HEK293 (cell line): ENCODE measurements around the gene PCBD1.

Source experiments
- CTCF ChIA-PET: fragments of 350-600 bp; formaldehyde crosslinking; extraction: SDS; loops from one replicate; lab custom pipeline; 2021; ENCODE audit warnings: antibody characterized with exemption; lab: Yijun Ruan, JAX
- POLR2A ChIA-PET: fragments of 300-600 bp; formaldehyde crosslinking; extraction: SDS; loops from one replicate; lab custom pipeline; 2020; ENCODE audit warnings: antibody characterized with exemption, inconsistent platforms; lab: Yijun Ruan, JAX
- H3K27ac ChIP-seq: fragments of 200-500 bp; sonication (Bioruptor generic); 2 replicates; pipeline ENCODE4 v1.5.1; 2014; ENCODE audit warnings: low read depth, low read length, control low read depth, inconsistent platforms; ENCODE audit errors: extremely low read depth
- H3K36me3 ChIP-seq, 2 experiments: fragments of 200-500 bp in 1 of 2; sonication (Bioruptor generic) in 1 of 2; 1 replicate in 1 of 2; 2 replicates in 1 of 2; pipeline ENCODE4 v1.5.1; 2014 to 2017; ENCODE audit warnings: inconsistent platforms in 2 of 2, low read length in 2 of 2; ENCODE audit not compliant: control insufficient read depth in 2 of 2, insufficient read depth in 1 of 2
- H3K4me1 ChIP-seq: fragments of 200-500 bp; sonication (Bioruptor generic); 2 replicates; pipeline ENCODE4 v1.5.1; 2014; ENCODE audit warnings: mild to moderate bottlenecking, low read length, inconsistent platforms; ENCODE audit not compliant: control insufficient read depth, insufficient read depth
- H3K4me3 ChIP-seq: 2 replicates; pipeline ENCODE4 v1.5.1; 2011; ENCODE audit warnings: low read depth, mild to moderate bottlenecking, control low read depth, low read length, moderate library complexity
- H3K9me3 ChIP-seq: fragments of 200-500 bp; sonication (Bioruptor generic); 2 replicates; pipeline ENCODE4 v1.5.1; 2014; ENCODE audit warnings: low read depth, low read length, inconsistent platforms; ENCODE audit not compliant: control insufficient read depth, insufficient read depth
- AEBP2 ChIP-seq: fragments of 450-650 bp; formaldehyde crosslinking; IDR thresholded peaks from 2 replicates; pipeline ENCODE4 v1.5.1; 2016; ENCODE audit warnings: missing biosample characterization, missing genetic modification characterization, borderline replicate concordance
- GLIS2 ChIP-seq: fragments of 450-650 bp; formaldehyde crosslinking; IDR thresholded peaks from 2 replicates; pipeline ENCODE4 v1.5.1; 2016; ENCODE audit warnings: missing biosample characterization, missing genetic modification characterization
- IKZF3 ChIP-seq: fragments of 450-650 bp; IDR thresholded peaks from 2 replicates; pipeline ENCODE4 v1.5.0; 2018; ENCODE audit warnings: missing biosample characterization, mild to moderate bottlenecking, missing genetic modification characterization, moderate library complexity
- INSM2 ChIP-seq: fragments of 450-650 bp; formaldehyde crosslinking; IDR thresholded peaks from 2 replicates; pipeline ENCODE4 v1.5.1; 2016; ENCODE audit warnings: missing biosample characterization, missing genetic modification characterization
- KLF1 ChIP-seq: fragments of 450-650 bp; formaldehyde crosslinking; IDR thresholded peaks from 2 replicates; pipeline ENCODE4 v1.5.1; 2016; ENCODE audit warnings: missing biosample characterization, missing genetic modification characterization
- KLF8 ChIP-seq: fragments of 450-650 bp; formaldehyde crosslinking; IDR thresholded peaks from 2 replicates; pipeline ENCODE4 v1.5.1; 2016; ENCODE audit warnings: missing biosample characterization, missing genetic modification characterization
- SCRT1 ChIP-seq: fragments of 450-650 bp; formaldehyde crosslinking; IDR thresholded peaks from 2 replicates; pipeline ENCODE4 v1.5.1; 2016; ENCODE audit warnings: missing biosample characterization, missing genetic modification characterization, borderline replicate concordance
- SP2 ChIP-seq: fragments of 450-650 bp; formaldehyde crosslinking; IDR thresholded peaks from 2 replicates; pipeline ENCODE4 v1.5.1; 2016; ENCODE audit warnings: missing biosample characterization, missing genetic modification characterization
- SP7 ChIP-seq: fragments of 450-650 bp; formaldehyde crosslinking; IDR thresholded peaks from 2 replicates; pipeline ENCODE4 v1.5.1; 2016; ENCODE audit warnings: missing biosample characterization, missing genetic modification characterization
- TCF7L2 ChIP-seq: IDR thresholded peaks from 2 replicates; pipeline ENCODE4 v1.6.1; 2011; ENCODE audit warnings: low read depth, mild to moderate bottlenecking, inconsistent platforms, low read length, moderate library complexity, borderline replicate concordance
- ZFHX2 ChIP-seq: fragments of 450-650 bp; formaldehyde crosslinking; conservative IDR thresholded peaks from 2 replicates; pipeline ENCODE4 v1.5.1; 2016; ENCODE audit warnings: missing biosample characterization, missing genetic modification characterization
- ZNF221 ChIP-seq: fragments of 450-650 bp; formaldehyde crosslinking; IDR thresholded peaks from 2 replicates; pipeline ENCODE4 v1.5.1; 2017; ENCODE audit warnings: missing biosample characterization, missing genetic modification characterization, borderline replicate concordance
- ZNF302 ChIP-seq: fragments of 450-650 bp; formaldehyde crosslinking; IDR thresholded peaks from 2 replicates; pipeline ENCODE4 v1.5.1; 2016; ENCODE audit warnings: missing biosample characterization, missing genetic modification characterization, low read depth
- ZNF324 ChIP-seq: fragments of 450-650 bp; formaldehyde crosslinking; IDR thresholded peaks from 2 replicates; pipeline ENCODE4 v1.5.1; 2016; ENCODE audit warnings: missing biosample characterization, missing genetic modification characterization
- ZNF362 ChIP-seq: fragments of 450-650 bp; formaldehyde crosslinking; IDR thresholded peaks from 2 replicates; pipeline ENCODE4 v1.5.1; 2016; ENCODE audit warnings: missing biosample characterization, missing genetic modification characterization
- ZNF37A ChIP-seq: fragments of 450-650 bp; IDR thresholded peaks from 2 replicates; pipeline ENCODE4 v1.5.1; 2018; ENCODE audit warnings: missing biosample characterization, missing genetic modification characterization
- ZNF394 ChIP-seq: fragments of 450-650 bp; formaldehyde crosslinking; IDR thresholded peaks from 2 replicates; pipeline ENCODE4 v1.5.1; 2016; ENCODE audit warnings: missing biosample characterization, missing genetic modification characterization, mild to moderate bottlenecking, moderate library complexity, borderline replicate concordance
- ZNF529 ChIP-seq: fragments of 450-650 bp; formaldehyde crosslinking; IDR thresholded peaks from 2 replicates; pipeline ENCODE4 v1.5.1; 2017; ENCODE audit warnings: missing genetic modification characterization, missing biosample characterization; ENCODE audit not compliant: insufficient replicate concordance
- ZNF544 ChIP-seq: fragments of 450-650 bp; formaldehyde crosslinking; IDR thresholded peaks from 2 replicates; pipeline ENCODE4 v1.5.0; 2017; ENCODE audit warnings: missing biosample characterization, missing genetic modification characterization
- ZNF623 ChIP-seq: fragments of 450-650 bp; formaldehyde crosslinking; IDR thresholded peaks from 2 replicates; pipeline ENCODE4 v1.5.1; 2016; ENCODE audit warnings: missing biosample characterization, missing genetic modification characterization
- ZNF792 ChIP-seq: fragments of 450-650 bp; formaldehyde crosslinking; IDR thresholded peaks from 2 replicates; pipeline ENCODE4 v1.5.1; 2016; ENCODE audit warnings: missing biosample characterization, missing genetic modification characterization
- ZNF843 ChIP-seq: fragments of 450-650 bp; formaldehyde crosslinking; IDR thresholded peaks from 2 replicates; pipeline ENCODE4 v1.5.1; 2016; ENCODE audit warnings: missing biosample characterization, missing genetic modification characterization
- TF ChIP-seq, protein P1 (sequence below): fragments of 450-650 bp; formaldehyde crosslinking; IDR thresholded peaks from 2 replicates; pipeline ENCODE4 v1.5.0; 2017; ENCODE audit warnings: missing biosample characterization, missing genetic modification characterization, borderline replicate concordance
- TF ChIP-seq, protein P2 (sequence below): fragments of 450-650 bp; formaldehyde crosslinking; IDR thresholded peaks from 2 replicates; pipeline ENCODE4 v1.5.1; 2016; ENCODE audit warnings: missing biosample characterization, missing genetic modification characterization, low read depth
- TF ChIP-seq, protein P3 (sequence below): fragments of 450-650 bp; formaldehyde crosslinking; optimal IDR thresholded peaks from 2 replicates; pipeline ENCODE3; 2016; ENCODE audit warnings: missing biosample characterization, mild to moderate bottlenecking, missing genetic modification characterization

PCBD1 gene

GRCh38 chr10:70927189-70927943 lies 39.0 kb upstream of the PCBD1 start:
- CTCF ChIA-PET = interaction anchor here (0.7 to 5.5 kb wide), 9 partner anchors 10 to 357 kb away, joined by 3 to 48 read pairs (median 12); no protein-coding TSS in a partner anchor
- H3K9me3 ChIP-seq = no peaks in the 10 kb centered on the region
- POLR2A ChIA-PET = no interaction called here
- peaks cover 12% of the 10 kb centered on the region for H3K4me1 ChIP-seq
- no peak overlapping the region for H3K27ac ChIP-seq
- no peak overlapping the region for H3K4me3 ChIP-seq
- H3K36me3 ChIP-seq = no peaks in the 10 kb centered on the region
- TF ChIP-seq KLF8 (tag by site-specific recombination) (no peak), KLF1 (tag by site-specific recombination) (0 out of 2 replicates have a peak, but pooled peaks have one; percentile 21), ZNF324 (tag by site-specific recombination) (no peak), IKZF3 (tag by site-specific recombination) (peak; percentile 48; the same call in 1 of the 2 replicates), ZNF529 (tag by site-specific recombination) (no peak), ZNF221 (no peak), ZFHX2 (tag by site-specific recombination) (peak; percentile 81), SP2 (tag by site-specific recombination) (no peak), ZNF623 (tag by site-specific recombination) (no peak), SCRT1 (tag by site-specific recombination) (no peak), ZNF544 (tag by site-specific recombination) (no peak), SP7 (tag by site-specific recombination) (peak; percentile 58; the same call in 1 of the 2 replicates), ZNF37A (tag by site-specific recombination) (no peak), ZNF394 (tag by site-specific recombination) (peak; percentile 44; the same call in 1 of the 2 replicates), INSM2 (tag by site-specific recombination) (no peak), TCF7L2 (peak; percentile 39; the same call in 1 of the 2 replicates), AEBP2 (no peak), ZNF792 (tag by site-specific recombination) (no peak), ZNF302 (no peak), GLIS2 (tag by site-specific recombination) (peak; percentile 32; the same call in 1 of the 2 replicates), ZNF843 (peak; percentile 62; the same call in 1 of the 2 replicates), ZNF362 (tag by site-specific recombination) (no peak)
- TF ChIP-seq, protein P1, sequence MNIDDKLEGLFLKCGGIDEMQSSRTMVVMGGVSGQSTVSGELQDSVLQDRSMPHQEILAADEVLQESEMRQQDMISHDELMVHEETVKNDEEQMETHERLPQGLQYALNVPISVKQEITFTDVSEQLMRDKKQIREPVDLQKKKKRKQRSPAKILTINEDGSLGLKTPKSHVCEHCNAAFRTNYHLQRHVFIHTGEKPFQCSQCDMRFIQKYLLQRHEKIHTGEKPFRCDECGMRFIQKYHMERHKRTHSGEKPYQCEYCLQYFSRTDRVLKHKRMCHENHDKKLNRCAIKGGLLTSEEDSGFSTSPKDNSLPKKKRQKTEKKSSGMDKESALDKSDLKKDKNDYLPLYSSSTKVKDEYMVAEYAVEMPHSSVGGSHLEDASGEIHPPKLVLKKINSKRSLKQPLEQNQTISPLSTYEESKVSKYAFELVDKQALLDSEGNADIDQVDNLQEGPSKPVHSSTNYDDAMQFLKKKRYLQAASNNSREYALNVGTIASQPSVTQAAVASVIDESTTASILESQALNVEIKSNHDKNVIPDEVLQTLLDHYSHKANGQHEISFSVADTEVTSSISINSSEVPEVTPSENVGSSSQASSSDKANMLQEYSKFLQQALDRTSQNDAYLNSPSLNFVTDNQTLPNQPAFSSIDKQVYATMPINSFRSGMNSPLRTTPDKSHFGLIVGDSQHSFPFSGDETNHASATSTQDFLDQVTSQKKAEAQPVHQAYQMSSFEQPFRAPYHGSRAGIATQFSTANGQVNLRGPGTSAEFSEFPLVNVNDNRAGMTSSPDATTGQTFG (tag by site-specific recombination) = no peak
- TF ChIP-seq, protein P2, sequence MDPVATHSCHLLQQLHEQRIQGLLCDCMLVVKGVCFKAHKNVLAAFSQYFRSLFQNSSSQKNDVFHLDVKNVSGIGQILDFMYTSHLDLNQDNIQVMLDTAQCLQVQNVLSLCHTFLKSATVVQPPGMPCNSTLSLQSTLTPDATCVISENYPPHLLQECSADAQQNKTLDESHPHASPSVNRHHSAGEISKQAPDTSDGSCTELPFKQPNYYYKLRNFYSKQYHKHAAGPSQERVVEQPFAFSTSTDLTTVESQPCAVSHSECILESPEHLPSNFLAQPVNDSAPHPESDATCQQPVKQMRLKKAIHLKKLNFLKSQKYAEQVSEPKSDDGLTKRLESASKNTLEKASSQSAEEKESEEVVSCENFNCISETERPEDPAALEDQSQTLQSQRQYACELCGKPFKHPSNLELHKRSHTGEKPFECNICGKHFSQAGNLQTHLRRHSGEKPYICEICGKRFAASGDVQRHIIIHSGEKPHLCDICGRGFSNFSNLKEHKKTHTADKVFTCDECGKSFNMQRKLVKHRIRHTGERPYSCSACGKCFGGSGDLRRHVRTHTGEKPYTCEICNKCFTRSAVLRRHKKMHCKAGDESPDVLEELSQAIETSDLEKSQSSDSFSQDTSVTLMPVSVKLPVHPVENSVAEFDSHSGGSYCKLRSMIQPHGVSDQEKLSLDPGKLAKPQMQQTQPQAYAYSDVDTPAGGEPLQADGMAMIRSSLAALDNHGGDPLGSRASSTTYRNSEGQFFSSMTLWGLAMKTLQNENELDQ (tag by site-specific recombination) = no peak
- TF ChIP-seq, protein P3, sequence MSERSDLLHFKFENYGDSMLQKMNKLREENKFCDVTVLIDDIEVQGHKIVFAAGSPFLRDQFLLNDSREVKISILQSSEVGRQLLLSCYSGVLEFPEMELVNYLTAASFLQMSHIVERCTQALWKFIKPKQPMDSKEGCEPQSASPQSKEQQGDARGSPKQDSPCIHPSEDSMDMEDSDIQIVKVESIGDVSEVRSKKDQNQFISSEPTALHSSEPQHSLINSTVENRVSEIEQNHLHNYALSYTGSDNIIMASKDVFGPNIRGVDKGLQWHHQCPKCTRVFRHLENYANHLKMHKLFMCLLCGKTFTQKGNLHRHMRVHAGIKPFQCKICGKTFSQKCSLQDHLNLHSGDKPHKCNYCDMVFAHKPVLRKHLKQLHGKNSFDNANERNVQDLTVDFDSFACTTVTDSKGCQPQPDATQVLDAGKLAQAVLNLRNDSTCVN = no peak
